ENCODE results near the gene ECE1.
"Not testable (repeated sequence)": the region's sequence is repeated elsewhere in the genome, so short reads cannot be mapped to it uniquely, and the experiment has no call there.

- TF ChIP-seq, protein P1, sequence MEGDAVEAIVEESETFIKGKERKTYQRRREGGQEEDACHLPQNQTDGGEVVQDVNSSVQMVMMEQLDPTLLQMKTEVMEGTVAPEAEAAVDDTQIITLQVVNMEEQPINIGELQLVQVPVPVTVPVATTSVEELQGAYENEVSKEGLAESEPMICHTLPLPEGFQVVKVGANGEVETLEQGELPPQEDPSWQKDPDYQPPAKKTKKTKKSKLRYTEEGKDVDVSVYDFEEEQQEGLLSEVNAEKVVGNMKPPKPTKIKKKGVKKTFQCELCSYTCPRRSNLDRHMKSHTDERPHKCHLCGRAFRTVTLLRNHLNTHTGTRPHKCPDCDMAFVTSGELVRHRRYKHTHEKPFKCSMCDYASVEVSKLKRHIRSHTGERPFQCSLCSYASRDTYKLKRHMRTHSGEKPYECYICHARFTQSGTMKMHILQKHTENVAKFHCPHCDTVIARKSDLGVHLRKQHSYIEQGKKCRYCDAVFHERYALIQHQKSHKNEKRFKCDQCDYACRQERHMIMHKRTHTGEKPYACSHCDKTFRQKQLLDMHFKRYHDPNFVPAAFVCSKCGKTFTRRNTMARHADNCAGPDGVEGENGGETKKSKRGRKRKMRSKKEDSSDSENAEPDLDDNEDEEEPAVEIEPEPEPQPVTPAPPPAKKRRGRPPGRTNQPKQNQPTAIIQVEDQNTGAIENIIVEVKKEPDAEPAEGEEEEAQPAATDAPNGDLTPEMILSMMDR (conservative IDR thresholded peaks at IDR 0.05 in 1 of 2, IDR thresholded peaks at IDR 0.05 in 1 of 2; ENCODE audit: low read depth in 1 of 2, low read length in 2 of 2): not testable (repeated sequence)
- TF ChIP-seq EZH2 (IDR thresholded peaks at IDR 0.05; ENCODE audit: low read length, missing control alignments): not testable (repeated sequence)
Measured at GRCh38 chr1:21228224-21228623, 62.0 kb downstream of the ECE1 start.
